ENCODE measurements around the gene FGFR3. TPM values are rescaled to one million over a fixed set of nuclear protein-coding genes. Genes with fewer than 3 reads are reported as not detected.
A peak's percentile ranks its signal among the peaks of the same experiment; 100 is the strongest.

FGFR3 gene
- total and polyA plus RNA-seq, 9 of the 15 experiments (the other 6 are each of a cell fraction or from before 2014, with no cell fraction given), result 1.2 to 60.4 (median 12.7) TPM

- no peak for TF ChIP-seq ZNF280B (CRISPR knock-in tag; IDR thresholded peaks at IDR 0.05)
- TF ChIP-seq ASH1L (IDR thresholded peaks at IDR 0.05; ENCODE audit: borderline replicate concordance, low read depth, partially characterized antibody), result no peak
- 0 out of 4 replicates have a peak, but pooled peaks of 1 of the 2 experiments have one; percentile 2 for TF ChIP-seq RAD21 (CRISPR knock-in tag; conservative IDR thresholded peaks at IDR 0.05 in 1 of 2, IDR thresholded peaks at IDR 0.05 in 1 of 2)
- TF ChIP-seq ESRRB (CRISPR knock-in tag; IDR thresholded peaks at IDR 0.05; ENCODE audit: borderline replicate concordance), result no peak
- no peak for TF ChIP-seq HMG20A (CRISPR knock-in tag; conservative IDR thresholded peaks at IDR 0.05)
- no peak for TF ChIP-seq MXD1 (CRISPR knock-in tag; IDR thresholded peaks at IDR 0.05; ENCODE audit: borderline replicate concordance, poor library complexity, severe bottlenecking)
- TF ChIP-seq CREM (IDR thresholded peaks at IDR 0.05; ENCODE audit: low read depth), result 0 out of 2 replicates have a peak, but pooled peaks have one; percentile 12
- no peak for TF ChIP-seq BDP1 (IDR thresholded peaks at IDR 0.05; ENCODE audit: insufficient read depth, insufficient read length)
- no peak for TF ChIP-seq ARNT (IDR thresholded peaks at IDR 0.05)
- TF ChIP-seq PRMT5 (CRISPR knock-in tag; IDR thresholded peaks at IDR 0.05), result no peak
- no peak for TF ChIP-seq XRCC3 (IDR thresholded peaks at IDR 0.05)
- TF ChIP-seq PHTF2 (CRISPR knock-in tag; IDR thresholded peaks at IDR 0.05), result no peak
- TF ChIP-seq SMARCE1 (IDR thresholded peaks at IDR 0.05), result no peak
- TF ChIP-seq ZBTB9 (CRISPR knock-in tag; IDR thresholded peaks at IDR 0.05), result no peak
- no peak for TF ChIP-seq ZNF717 (CRISPR knock-in tag; IDR thresholded peaks at IDR 0.05)
- TF ChIP-seq ZNF408 (CRISPR knock-in tag; IDR thresholded peaks at IDR 0.05; ENCODE audit: low read depth), result no peak
- peak in 1 of 2 experiments; percentile 79; a peak in 1 of 4 replicates for TF ChIP-seq UBTF (IDR thresholded peaks at IDR 0.05; ENCODE audit: borderline replicate concordance in 1 of 2, low read depth in 2 of 2, low read length in 2 of 2)
- TF ChIP-seq VEZF1 (CRISPR knock-in tag; IDR thresholded peaks at IDR 0.05), result peak; percentile 82
- no peak for TF ChIP-seq THRA (IDR thresholded peaks at IDR 0.05)
Observed at GRCh38 chr4:1792832-1793495, at the start of gene FGFR3 (continued).
